Suppressor macrophage (primary cell): ENCODE data around the gene HACD2.
"Not testable (repeated sequence)": the region's sequence is repeated elsewhere in the genome, so short reads cannot be mapped to it uniquely, and the experiment has no call there.

ENCODE experiments used
- DNase-seq, 4 experiments: peaks; one replicate each; pipeline ENCODE4 v3.0.0-alpha.2; 2020 to 2022

Gene HACD2

GRCh38 chr3:123611082-123611481, 26.2 kb upstream of the HACD2 start:
- no peak for DNase-seq

GRCh38 chr3:123610331-123610730, 25.5 kb upstream of the HACD2 start:
- no peak for DNase-seq

- no peak for DNase-seq
Measured at GRCh38 chr3:123609063-123609462, 24.2 kb upstream of the HACD2 start.

GRCh38 chr3:123608263-123608937, 23.5 kb upstream of the HACD2 start:
- DNase-seq, result no peak

- DNase-seq, result no peak
Measured at GRCh38 chr3:123606527-123606926, 21.7 kb upstream of the HACD2 start.

- DNase-seq, result no peak
Measured at GRCh38 chr3:123605789-123606234, 21.0 kb upstream of the HACD2 start.

- DNase-seq, result not testable (repeated sequence)
Measured at GRCh38 chr3:123603153-123603552, 18.3 kb upstream of the HACD2 start.

GRCh38 chr3:123602325-123602724, 17.5 kb upstream of the HACD2 start:
- DNase-seq, result no peak

GRCh38 chr3:123600863-123601262, 16.0 kb upstream of the HACD2 start:
- DNase-seq, result not testable (repeated sequence)

GRCh38 chr3:123597561-123597960, 12.7 kb upstream of the HACD2 start:
- no peak for DNase-seq

- DNase-seq, result no peak
Measured at GRCh38 chr3:123595396-123596180, 10.7 kb upstream of the HACD2 start.

GRCh38 chr3:123593381-123593780, 8.5 kb upstream of the HACD2 start:
- no peak for DNase-seq

GRCh38 chr3:123590685-123591450, 6.0 kb upstream of the HACD2 start:
- DNase-seq, result no peak

GRCh38 chr3:123587401-123587800, 2.5 kb upstream of the HACD2 start:
- DNase-seq, result no peak

GRCh38 chr3:123586968-123587367, 2.1 kb upstream of the HACD2 start:
- DNase-seq, result no peak

GRCh38 chr3:123586131-123586530, 1.3 kb upstream of the HACD2 start:
- peak; percentile 7 to 51 (median 42) for DNase-seq

- peak in 3 of 4 experiments; percentile 19 to 31 (median 21) for DNase-seq
Measured at GRCh38 chr3:123584284-123584987, 417 bp downstream of the HACD2 start.

GRCh38 chr3:123583561-123583960, 1.3 kb downstream of the HACD2 start:
- no peak for DNase-seq

GRCh38 chr3:123582315-123582714, 2.5 kb downstream of the HACD2 start:
- DNase-seq, result no peak

GRCh38 chr3:123576122-123576521, 8.7 kb downstream of the HACD2 start:
- DNase-seq, result peak; percentile 59 to 80 (median 76)

- DNase-seq, result no peak
Measured at GRCh38 chr3:123571973-123572365, 12.9 kb downstream of the HACD2 start.

- DNase-seq, result peak; percentile 65 to 79 (median 78)
Measured at GRCh38 chr3:123571264-123571972, 13.4 kb downstream of the HACD2 start.
